T-helper 2 cell (primary cell): ENCODE data around the gene MAPKAP1.
A peak's percentile ranks its signal among the peaks of the same experiment; 100 is the strongest.

ENCODE experiments used
- DNase-seq, 5 experiments: peaks; one replicate each; pipeline versions ENCODE4 v3.0.0 to v3.0.0-alpha.2; 2012 to 2022

Gene MAPKAP1

DNA sequence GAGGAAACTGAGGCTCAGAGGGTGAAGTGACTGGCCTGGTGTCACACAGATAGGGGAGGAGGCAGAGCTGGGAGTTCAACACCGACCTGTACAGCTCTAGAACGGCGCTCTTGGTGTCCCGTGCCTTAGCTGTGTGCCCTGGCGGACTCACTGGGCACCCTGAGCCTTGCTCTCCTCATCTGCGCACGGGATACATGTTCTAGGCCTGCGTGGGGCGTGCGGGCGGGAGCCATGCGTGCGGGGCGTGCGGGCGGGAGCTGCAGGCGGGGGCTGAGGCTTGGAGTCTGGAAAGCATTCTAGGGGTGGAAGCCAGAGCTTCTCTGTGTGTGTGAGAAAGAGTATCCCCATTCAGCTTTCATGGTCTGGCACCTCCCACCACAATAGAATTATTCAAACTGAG is 280.1 kb downstream of the MAPKAP1 start:
- no peak for DNase-seq

DNA sequence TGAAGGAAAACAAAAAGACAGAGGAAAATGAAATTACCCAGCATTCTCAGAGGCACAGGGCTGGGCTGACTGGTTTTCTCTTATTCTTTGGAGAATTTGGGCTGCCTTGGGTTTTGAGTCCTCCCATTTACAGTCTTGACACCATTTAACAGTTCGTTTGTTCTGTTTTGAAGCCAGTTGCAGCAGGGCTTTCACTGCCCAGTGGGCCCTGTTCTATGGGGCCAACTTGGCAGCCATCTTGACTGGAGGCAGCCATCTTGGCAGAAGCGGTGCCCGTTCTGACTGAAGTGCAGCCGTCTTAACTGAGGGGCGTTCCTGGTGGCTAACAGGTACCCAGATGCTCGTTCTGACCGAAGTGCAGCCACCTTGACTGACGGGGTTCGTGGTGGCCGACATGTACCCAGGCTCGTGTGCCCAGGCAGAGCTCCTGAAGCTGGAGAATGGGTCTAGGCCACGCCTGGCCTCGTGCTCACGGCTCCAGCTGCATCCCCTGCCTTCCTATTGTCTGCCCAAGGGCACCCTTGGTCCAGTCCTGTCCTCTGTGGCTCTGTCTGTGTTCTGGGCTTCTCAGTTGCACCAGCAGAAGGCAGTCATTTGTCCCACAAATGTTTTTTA is 281.0 kb downstream of the MAPKAP1 start:
- DNase-seq, result no peak

DNA sequence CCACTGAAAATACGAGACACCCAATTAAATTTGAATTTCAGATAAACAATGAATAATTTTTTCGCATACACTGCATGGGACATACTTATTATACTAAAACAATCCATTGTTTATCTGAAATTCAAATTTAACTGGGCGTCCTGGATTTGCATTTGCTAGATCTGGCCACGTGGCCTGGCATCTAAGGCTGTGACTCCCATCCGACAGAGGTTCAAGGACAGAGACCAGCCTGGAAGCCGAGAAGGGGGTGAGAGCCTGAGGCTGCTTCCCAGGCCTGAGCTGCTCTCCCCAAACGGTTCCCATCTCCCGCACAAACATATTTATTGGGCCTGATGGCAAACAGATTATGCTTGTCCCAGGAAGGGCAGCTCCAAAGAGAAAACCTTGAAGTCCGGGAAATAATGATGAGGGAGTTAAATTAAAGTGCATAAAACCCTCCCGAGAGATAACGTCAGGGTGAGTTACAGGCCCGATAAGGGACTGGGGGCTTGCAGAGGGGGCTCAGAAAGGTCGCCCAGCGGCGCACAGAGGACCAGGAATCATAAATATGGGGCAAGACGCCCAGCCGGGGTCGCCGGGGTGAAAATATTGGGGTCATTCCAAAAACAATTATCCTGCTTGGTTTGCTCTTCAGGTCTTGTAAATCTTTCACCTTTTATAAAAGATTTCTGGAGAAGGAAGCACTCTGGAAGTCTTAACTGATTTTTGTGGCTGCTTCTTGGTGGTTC is 281.7 kb downstream of the MAPKAP1 start:
- no peak for DNase-seq

DNA sequence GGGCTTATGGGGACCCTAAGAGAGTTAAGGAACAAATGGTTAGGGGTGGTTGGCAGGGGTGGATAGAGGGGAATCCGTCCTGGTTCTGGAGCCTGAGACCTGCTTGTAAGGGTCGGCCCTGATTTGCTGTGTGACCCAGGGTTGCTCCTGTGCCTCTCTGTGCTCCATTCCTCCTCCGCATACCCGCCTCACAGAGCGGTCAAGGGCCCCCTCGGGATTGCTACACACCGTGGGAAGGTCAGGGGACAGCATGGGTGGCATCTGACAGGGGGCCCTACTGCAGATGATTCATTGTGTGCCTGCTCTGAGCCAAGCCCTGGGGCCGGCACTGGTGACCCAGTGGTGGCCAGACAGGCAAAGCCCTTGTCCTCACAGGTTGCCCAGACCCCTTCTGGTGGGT is 283.0 kb downstream of the MAPKAP1 start:
- no peak for DNase-seq

DNA sequence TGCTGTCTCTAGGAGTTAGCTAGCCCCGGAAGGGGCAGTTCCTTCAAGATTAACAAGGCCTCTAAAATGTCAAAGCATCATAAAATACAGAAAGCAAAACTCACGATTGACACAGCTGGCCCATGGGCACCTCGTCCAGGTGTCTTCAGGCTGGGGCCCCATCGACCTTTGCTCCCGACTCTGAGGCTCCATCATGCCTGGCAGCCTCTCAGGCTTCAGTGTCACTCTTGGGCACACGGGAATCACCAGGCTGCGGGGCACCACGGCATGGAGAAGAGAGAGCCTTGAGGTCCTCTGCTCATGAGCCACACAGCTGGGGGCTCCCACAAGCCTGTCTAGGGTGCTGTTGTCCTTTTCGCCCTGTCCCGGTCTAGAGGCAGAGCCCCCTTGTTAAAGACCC is 284.2 kb downstream of the MAPKAP1 start:
- no peak for DNase-seq

DNA sequence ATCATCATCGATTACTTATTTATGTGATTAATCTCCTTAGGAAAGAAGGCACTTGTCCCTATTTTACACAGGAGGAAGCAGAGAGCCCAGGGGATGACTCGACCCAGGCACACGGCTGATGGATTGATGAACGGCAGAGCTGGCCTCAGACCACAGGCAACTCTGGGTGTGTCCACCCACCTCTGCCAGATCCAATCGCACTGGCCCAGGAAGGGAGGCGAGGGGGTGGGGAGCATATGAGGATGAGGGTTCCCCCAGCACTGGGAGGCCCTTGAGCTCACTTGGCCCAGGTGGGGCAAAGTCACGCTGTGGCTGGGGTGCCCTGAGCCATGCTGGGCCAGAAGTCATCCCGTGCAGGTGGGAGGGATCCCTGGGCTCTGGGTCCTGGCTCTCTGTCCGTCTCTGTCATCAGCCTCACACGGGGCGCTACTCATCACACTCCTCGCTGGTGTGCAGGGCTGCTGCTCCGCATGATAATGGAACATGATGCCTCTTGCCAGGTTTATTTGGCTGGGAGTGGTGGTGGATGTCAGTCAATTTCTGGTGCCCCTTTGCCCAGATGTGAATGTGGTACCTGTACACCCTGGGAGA is 285.3 kb downstream of the MAPKAP1 start:
- no peak for DNase-seq

DNA sequence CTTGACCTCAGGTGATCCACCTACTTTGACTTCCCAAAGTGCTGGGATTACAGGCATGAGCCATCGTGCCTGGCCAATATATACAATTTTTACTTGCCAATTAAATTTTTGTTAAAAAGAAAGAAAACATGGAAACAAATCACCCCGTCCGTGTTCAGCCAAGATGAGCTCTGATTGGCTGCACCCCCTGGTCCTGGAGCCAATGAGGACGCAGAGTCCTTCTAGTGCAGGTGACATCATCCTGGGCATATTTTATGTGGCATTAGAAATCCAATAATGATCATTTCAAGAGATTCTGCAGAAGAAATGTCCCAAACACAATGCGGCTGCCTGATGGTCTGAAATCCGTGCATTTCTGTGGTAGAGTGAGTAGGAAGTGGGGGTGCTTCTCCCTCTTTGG is 285.8 kb downstream of the MAPKAP1 start:
- no peak for DNase-seq

DNA sequence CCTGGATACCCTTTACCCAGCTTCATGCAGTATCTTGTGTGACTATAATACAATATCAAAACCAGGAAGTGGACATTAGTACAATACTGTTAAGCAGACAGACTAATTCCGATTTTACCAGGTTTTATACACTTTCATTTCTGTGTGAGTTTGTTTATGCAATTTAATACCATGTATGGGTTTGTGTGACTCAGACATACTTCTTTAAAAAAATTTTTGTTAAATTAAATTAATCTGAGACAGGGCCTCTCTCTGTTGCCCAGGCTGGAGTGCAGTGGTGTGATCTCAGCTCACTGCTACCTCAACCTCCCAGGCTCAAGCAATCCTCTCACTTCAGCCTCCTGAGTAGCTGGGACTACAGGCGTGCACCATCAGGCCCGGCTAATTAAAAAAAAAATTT is 288.6 kb downstream of the MAPKAP1 start:
- no peak for DNase-seq

DNA sequence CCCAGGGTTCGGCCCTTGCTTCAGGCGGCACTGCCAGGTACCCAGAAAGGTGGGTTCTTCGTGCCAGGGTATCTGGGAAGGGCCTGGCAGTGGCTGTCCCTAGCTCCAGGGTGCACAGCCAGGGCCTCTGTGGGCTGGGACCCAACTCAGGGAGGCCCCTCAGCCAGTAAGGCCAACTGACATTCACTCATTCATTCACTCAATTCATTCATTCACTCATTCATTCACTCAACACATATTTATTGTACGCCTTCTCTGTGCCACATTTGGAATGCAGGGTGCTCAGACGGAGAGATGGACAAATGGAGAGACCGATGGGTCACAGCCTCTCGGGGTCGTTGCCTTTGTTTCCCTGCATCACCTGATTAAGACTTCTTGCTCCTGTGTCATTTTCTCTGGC is 290.5 kb downstream of the MAPKAP1 start:
- DNase-seq, result no peak

DNA sequence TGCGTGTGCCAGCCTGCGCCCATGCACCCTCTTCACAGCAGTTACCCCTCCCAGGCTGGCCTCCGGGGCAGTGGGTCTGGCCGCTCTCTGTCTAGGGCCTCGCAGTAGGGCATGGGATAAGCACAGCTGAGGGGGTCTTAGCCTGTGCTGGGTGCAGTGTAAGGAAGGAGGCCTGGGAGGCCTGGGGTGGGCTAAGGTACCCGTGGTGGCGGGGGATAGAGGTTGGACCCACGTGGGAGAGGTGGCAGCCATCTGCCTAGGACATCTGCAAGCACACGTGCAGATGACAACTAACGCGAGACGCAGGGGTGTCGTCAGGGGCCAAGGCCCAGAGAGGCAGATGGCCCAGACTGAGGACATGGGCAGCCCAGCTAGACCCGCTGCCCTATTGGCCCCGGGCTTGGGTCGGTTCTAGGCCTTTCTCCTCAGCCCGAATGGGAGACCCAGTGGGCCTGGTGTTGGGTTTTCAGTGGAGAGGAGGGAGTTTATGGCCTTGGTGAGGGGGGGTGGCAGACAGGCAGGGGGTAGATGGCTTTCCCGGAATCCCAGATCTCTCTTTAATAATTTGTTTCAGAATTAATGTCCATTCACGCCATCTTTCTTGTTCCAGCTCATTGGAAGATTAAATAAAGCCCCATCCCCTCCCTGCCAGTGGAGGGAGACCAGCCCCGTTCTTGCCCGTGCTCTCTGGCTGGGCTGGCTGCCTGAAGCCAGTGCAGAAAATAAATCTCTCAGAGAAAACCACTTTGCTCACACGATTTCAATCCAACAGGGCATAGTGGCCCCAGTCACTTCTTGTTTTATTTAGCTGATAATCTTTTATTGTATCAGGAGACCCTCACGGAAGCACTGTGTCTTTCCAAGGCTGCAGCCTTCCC is 291.2 kb downstream of the MAPKAP1 start:
- no peak for DNase-seq

DNA sequence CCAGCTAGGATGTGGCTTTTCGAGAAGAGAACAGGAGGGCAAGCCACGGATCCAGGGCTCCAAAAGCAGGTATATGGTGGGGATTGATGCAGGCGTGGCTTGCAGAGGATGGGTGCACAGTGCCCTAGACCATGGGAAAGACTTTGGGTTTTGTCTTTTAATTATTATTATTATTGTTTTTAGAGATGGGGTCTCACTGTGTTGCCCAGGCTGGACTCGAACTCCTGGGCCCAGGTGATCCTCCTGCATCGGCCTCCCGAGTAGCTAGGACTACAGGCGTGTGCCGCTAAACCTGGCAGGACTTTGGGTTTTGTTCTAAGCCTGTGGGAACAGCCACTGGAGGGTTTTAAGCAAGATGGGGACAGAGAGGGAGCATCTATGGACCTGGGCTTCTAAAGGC is 293.4 kb downstream of the MAPKAP1 start:
- no peak for DNase-seq

DNA sequence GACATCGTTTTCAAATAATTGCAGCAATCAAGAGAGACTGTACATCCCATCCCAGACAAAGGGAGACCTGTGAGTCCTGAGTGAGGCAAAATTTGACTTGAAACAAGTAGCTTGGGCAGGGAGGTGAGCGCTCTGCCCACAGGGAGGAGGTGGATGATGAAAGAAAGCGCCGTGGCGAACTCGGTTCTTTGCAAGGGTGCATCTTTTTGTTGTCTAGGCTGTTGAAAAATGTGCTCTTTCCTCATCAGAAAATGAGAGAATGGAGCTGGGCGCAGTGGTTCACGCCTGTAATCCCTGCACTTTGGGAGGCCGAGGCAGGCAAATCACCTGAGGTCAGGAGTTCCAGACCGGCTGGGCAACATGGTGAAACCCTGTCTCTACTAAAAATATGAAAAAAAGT is 294.8 kb downstream of the MAPKAP1 start:
- DNase-seq, result no peak

DNA sequence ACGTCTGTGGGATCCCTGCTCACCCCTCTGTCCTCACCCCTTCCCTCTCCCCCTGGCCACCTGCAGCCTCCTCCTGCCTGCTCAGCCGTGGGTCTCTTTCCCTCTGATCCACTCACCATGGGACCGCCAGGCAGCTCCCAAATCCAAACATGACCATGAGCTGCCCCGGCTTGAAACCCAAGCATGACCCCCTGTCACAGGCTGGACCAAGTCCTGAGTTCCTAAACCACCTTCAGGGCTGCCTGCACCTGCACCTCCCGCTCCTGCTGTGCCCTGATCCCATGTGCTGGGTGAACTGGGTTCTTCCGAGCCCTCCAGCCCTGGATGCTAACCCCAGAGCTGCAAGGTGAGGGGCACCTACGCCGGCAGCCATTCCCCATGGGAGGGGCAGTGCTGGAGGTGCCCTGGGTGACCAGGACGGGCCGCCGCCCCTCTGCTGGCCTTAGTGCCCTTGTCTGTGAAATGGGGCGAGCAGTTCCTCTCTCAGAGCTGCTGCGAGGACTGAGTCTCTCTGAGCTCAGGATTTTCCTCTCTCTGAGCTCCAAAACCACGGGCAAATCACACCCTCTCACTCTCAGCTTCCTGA is 295.7 kb downstream of the MAPKAP1 start:
- DNase-seq, result no peak

DNA sequence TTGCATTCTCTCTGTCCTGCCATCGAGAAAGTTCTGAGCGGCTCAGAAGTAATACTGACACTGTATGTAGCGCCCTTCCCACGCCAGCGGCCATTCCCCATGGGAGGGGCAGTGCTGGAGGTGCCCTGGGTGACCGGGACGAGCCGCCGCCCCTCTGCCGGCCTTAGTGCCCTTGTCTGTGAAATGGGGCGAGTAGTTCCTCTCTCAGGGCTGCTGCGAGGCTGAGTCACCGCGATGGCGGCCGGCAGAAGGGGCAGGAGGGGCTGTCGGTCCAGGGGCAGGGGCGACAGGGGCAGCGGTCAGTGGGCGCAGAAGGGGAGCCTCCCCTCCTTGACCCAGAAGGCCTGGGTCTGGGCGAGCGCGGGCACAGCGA is 296.5 kb downstream of the MAPKAP1 start:
- DNase-seq, result no peak

DNA sequence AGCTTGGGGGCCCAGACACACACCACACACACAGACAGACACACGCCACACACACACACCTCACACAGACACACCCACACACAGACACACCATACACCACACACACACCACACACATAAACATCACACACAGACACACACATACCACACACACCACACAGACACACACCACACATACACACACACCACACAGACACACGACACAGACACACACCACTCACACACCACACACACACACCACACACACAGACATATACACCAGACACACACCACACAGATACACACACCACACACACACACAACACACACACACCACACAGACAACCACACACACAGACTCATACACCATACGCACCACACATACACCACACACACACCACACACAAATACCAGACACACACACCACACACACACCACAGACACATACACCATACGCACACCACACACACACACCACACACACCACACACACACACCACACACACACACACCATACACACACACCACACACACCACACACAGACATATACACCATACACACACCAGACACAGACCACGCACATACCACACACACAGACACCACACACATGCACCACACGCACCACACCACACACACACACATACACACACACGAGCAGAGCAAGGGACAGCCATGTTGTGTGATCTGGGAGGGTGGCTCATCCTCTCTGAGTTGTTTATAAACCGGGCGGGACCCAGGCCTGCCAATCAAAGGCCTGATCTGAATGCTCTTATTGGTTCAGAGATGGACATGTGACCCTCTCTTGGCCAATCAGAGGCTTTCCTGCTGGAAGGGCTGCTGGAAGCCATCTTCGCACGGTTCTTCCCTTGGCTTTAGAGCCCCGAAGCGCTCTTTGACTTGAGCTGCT is 297.1 kb downstream of the MAPKAP1 start:
- peak in 2 of 5 experiments; percentile 23 to 61 for DNase-seq

DNA sequence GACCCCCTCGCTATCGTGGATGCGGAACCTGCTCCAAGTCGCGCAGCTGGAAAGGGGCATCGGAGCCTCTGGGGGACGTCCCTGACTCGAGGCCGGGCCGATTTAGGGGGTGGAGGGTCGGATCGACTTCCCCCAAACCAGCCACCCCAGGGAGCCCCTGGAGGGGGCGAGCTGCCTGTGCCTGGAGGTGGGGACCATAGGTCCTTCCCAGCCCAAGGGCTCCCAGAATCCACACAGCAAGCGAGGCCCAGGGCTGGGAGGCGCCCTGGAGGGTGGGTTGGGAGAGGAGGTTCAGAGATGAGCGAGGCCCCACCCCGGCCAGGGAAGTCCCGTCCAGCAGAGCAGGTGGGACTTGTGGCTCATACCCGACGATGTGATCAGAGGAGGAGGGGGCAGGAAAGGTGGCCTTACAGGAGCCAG is 297.8 kb downstream of the MAPKAP1 start:
- DNase-seq, result peak in 1 of 5 experiments; percentile 24

DNA sequence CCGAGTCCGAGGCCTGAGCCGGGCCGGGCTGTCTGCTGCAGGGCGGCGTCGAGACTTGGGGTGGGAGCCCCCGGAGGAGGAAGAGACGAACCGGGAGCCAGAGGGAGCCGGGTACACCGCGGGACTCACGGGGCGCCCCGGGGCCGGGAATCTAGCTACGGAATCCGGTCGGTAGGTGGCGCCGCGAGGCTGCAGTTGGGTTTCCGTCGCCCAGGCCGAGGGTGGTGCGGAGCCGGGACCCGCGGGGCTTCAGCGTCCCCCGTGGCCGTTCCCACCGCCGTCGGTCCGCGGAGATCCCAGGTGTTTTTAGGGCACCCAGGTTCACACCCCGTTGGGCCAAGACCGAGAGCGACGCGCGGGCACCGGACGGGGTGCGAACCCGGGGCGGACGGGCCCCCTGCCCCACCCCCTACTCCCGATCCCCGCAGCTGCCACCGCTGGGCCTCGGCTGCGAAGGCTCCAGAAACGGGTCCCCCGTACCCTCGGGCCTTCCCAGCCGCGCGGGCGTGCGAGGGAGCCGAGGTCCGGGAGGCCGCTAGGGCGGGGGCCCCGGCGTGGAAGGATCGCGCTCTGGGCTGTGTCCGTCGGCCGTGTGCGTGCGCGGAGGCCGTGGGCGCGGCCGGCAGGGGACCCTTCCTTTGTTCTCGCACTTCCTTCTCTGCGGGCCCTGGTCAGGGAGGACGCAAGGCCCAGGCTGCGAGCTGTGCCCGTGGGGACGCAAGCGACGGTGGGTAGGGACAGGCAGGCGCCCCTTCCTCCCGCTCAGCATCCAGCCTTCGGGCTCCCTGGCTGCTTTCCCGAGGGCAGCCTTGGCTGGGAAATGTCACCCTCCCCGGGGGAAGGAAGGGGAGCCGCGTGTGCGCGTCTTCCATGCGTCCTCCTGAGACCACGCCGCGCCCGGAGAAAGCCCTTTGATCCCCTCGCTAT is 298.8 kb downstream of the MAPKAP1 start:
- DNase-seq, result peak; percentile 33 to 66 (median 60)

DNA sequence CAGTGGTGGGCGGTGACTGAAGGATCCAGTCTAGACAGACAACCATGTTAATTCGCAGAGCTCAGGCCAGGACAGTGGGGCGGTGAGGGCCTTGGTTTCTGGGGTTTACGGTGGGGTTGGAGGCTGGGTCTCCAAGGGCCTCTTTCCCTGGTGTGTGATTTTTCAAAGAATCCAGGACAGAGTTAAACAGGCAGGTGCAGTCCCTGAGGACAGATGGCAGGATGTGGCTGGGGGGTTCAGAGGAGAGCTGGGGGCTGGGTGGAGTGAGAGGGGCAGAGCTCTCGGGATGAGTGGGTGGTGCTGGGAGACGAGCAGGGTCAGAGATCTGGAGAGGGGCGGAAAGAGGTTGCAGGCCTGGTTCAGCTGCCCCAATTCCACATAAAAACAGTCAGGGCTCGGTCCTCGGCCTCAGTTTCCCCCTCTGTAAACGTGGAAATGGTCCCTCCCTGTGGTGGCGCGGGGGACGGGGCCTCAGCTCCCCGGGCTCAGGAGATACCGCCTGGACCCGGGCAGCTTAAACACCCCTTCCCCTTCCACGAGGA is 299.5 kb downstream of the MAPKAP1 start:
- DNase-seq, result no peak

DNA sequence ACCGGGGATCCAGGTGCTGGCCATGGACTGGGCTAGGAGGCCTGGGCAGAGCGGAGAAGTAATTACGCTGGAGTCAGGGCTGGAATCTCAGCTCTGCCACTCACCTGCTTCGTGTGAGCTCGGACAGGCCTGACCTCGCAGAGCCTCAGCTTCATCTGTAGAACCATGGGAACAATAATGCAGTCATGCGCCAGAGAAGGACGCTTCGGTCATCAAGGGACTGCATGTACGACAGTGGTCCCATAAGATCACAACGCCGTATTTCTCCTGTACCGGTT is 300.3 kb downstream of the MAPKAP1 start:
- DNase-seq, result no peak

DNA sequence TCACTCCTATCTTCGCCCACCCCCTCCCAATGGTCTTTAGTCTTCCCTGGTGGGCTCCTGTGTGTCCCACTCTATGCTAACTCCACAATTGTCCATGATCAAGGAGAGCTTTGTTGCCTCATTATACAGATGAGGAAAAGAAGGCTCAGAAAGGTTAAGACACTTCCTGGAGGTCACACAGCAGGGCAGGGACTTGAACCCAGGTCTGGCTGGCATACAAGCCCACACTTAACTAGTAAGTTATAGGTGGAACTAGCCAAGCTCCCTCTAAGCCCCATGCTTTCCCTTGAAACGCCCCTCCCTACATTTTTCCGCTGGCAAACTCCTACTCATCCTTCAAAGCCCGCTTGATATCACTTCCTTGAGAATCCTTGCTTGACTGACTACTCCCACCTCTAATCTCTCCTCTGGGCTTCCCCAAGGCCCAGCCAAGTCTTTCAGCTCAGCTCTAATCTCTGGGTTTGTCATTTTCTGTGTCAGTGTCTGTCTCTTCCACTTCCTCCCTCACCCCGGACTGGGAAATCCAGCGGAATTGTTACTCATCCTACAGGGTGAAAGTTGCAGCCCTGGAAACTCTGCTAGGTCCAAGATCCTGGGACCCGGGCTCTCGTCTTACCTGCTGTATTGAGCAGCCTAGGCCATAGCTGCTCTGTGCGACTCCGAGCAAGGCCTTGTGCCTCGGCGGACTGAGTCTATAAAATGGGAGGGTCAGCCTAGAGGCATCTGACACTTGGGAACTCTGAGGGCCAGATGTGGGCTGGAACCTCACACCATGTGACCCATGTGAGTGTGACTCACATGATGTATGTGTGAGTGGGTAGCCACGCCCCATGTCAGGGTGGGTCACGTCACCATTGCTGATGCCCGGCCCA is 300.8 kb downstream of the MAPKAP1 start:
- no peak for DNase-seq
